ENCODE measurements around the gene KLHDC8B. TPM values are rescaled to one million over a fixed set of nuclear protein-coding genes. Genes with fewer than 3 reads are reported as not detected.
"Not testable (repeated sequence)": the region's sequence is repeated elsewhere in the genome, so short reads cannot be mapped to it uniquely, and the experiment has no call there.

The KLHDC8B gene
- total and polyA plus RNA-seq, 10 of the 15 experiments (the other 5 are each of a cell fraction or from before 2014, with no cell fraction given): 0.31 to 1.5 (median 0.85) TPM; not detected in 1

- no peak for TF ChIP-seq CTCF (IDR thresholded peaks at IDR 0.05 in 2 of 3, conservative IDR thresholded peaks at IDR 0.05 in 1 of 3; ENCODE audit: control insufficient read depth in 2 of 3, extremely low read depth in 1 of 3, insufficient read depth in 1 of 3, low read depth in 3 of 3, low read length in 3 of 3)
- no peak for TF ChIP-seq SMAD5 (IDR thresholded peaks at IDR 0.05; ENCODE audit: low read depth)
- no peak for TF ChIP-seq NFXL1 (IDR thresholded peaks at IDR 0.05; ENCODE audit: borderline replicate concordance)
These were observed 46.5 kb downstream of the KLHDC8B start (continued) for GRCh38 chr3:49217688-49218470.

- H3K27ac ChIP-seq (ENCODE audit: control insufficient read depth, insufficient read depth); intact Hi-C loops (cut with micrococcal nuclease; ENCODE audit: unreplicated experiment); H3K4me1 ChIP-seq (ENCODE audit: control insufficient read depth, insufficient read depth, low read length); H3K36me3 ChIP-seq (ENCODE audit: control insufficient read depth in 2 of 2, insufficient read depth in 2 of 2, low read length in 1 of 2); H3K9ac ChIP-seq (ENCODE audit: control insufficient read depth, insufficient read depth, low read length); DNase-seq (ENCODE audit: low read depth, low spot score); in situ Hi-C loops (cut with MboI); RAD21 ChIA-PET (ENCODE audit: unreplicated experiment); H3K4me2 ChIP-seq (ENCODE audit: control insufficient read depth, insufficient read depth); H3K9me3 ChIP-seq (replicated peaks; ENCODE audit: control insufficient read depth, insufficient read depth, low read length); SMC1A ChIA-PET (ENCODE audit: uncharacterized antibody, unreplicated experiment); POLR2A ChIA-PET; H3K79me2 ChIP-seq (ENCODE audit: control insufficient read depth, insufficient read depth, low read length); FAIRE-seq; H2AFZ ChIP-seq (ENCODE audit: control insufficient read depth, low read depth, low read length); H4K20me1 ChIP-seq (ENCODE audit: control insufficient read depth, insufficient read depth); H3K27me3 ChIP-seq (replicated peaks in 1 of 2; ENCODE audit: control insufficient read depth in 2 of 2, insufficient read depth in 2 of 2, low read length in 1 of 2); BruUV-seq (replicated peaks); ATAC-seq; CTCF ChIA-PET; H3K4me3 ChIP-seq: not testable (repeated sequence)
- peak; percentile 87; the same call in 1 of the 2 replicates for TF ChIP-seq BACH1 (IDR thresholded peaks at IDR 0.05; ENCODE audit: borderline replicate concordance)
- WGBS (ENCODE audit: insufficient coverage, insufficient replicate concordance, low lambda C conversion rate, missing lambda C conversion rate): 27% methylated on average over 6 of the region's 6 CpGs
These were observed 47.1 kb downstream of the KLHDC8B start for GRCh38 chr3:49218471-49218989.

Measured in GM12878 (cell line).